IMR-90 (cell line): ENCODE measurements around the gene KCNH4. TPM values are rescaled to one million over a fixed set of nuclear protein-coding genes. Genes with fewer than 3 reads are reported as not detected.

ENCODE experiments used
- ATAC-seq: fragments of 200-7000 bp; cut with Tn5 transposase; 2 replicates; pipeline ENCODE4 v1.9.1; 2020; ENCODE audit warnings: low read depth, mild to moderate bottlenecking, moderate library complexity
- BruUV-seq: library from RNA; stranded (reverse); fragments of 400-500 nt; replicated peaks from 2 replicates; lab custom pipeline; 2021; lab: Mats Ljungman, UMichigan
- CTCF ChIA-PET: fragments of 300-600 bp; formaldehyde crosslinking; extraction: SDS; loops from one replicate; lab custom pipeline; 2021; ENCODE audit warnings: antibody characterized with exemption; lab: Yijun Ruan, JAX
- POLR2A ChIA-PET: fragments of 300-600 bp; sonication (Branson Sonifier 250); formaldehyde crosslinking; loops from one replicate; lab custom pipeline; 2022; ENCODE audit warnings: antibody characterized with exemption; ENCODE audit not compliant: unreplicated experiment; lab: Charles Lee
- DNase-seq: peaks from one replicate; pipeline ENCODE4 v3.0.0; 2013
- H2AFZ ChIP-seq: replicated peaks from 2 replicates; pipeline ENCODE3; 2013; ENCODE audit warnings: low read length, mild to moderate bottlenecking; ENCODE audit not compliant: poor library complexity
- H2AK5ac ChIP-seq: 2 replicates; pipeline ENCODE4 v1.6.1; 2013; ENCODE audit warnings: low read depth, low read length, inconsistent platforms
- H2AK9ac ChIP-seq: replicated peaks from 2 replicates; pipeline ENCODE3; 2013; ENCODE audit warnings: mild to moderate bottlenecking, low read depth, low read length, moderate library complexity; ENCODE audit not compliant: poor library complexity
- H2BK120ac ChIP-seq: 2 replicates; pipeline ENCODE4 v1.6.1; 2013; ENCODE audit warnings: low read depth, low read length, inconsistent platforms
- H2BK15ac ChIP-seq: 3 replicates; pipeline ENCODE4 v1.6.1; 2013; ENCODE audit warnings: low read depth, low read length, inconsistent platforms
- H2BK20ac ChIP-seq: 2 replicates; pipeline ENCODE4 v1.6.1; 2013; ENCODE audit warnings: low read depth, mild to moderate bottlenecking, inconsistent platforms, low read length, moderate library complexity
- H2BK5ac ChIP-seq: 2 replicates; pipeline ENCODE4 v1.6.1; 2013; ENCODE audit warnings: mild to moderate bottlenecking, low read depth, low read length, inconsistent platforms; ENCODE audit not compliant: poor library complexity, severe bottlenecking
- H3K14ac ChIP-seq: replicated peaks from 2 replicates; pipeline ENCODE4 v1.6.1; 2013; ENCODE audit warnings: low read depth, low read length, inconsistent platforms
- H3K18ac ChIP-seq: 2 replicates; pipeline ENCODE4 v1.6.1; 2013; ENCODE audit warnings: low read depth, low read length, control low read depth
- H3K23ac ChIP-seq: 2 replicates; pipeline ENCODE4 v1.6.1; 2013; ENCODE audit warnings: low read depth, low read length, inconsistent platforms
- H3K27ac ChIP-seq: 2 replicates; pipeline ENCODE4 v1.5.1; 2013; ENCODE audit warnings: mild to moderate bottlenecking, control low read depth, low read length; ENCODE audit not compliant: insufficient read depth
- H3K27me3 ChIP-seq: 2 replicates; pipeline ENCODE4 v1.6.1; 2013; ENCODE audit warnings: low read length; ENCODE audit not compliant: control insufficient read depth, insufficient read depth
- H3K36me3 ChIP-seq: 2 replicates; pipeline ENCODE4 v1.6.1; 2013; ENCODE audit warnings: low read length, mixed read lengths; ENCODE audit not compliant: control insufficient read depth, insufficient read depth
- H3K4ac ChIP-seq: 2 replicates; pipeline ENCODE4 v1.6.1; 2013; ENCODE audit warnings: low read depth, low read length, inconsistent platforms
- H3K4me1 ChIP-seq: 2 replicates; pipeline ENCODE4 v1.6.1; 2013; ENCODE audit warnings: low read length, mixed read lengths; ENCODE audit not compliant: control insufficient read depth, insufficient read depth
- H3K4me2 ChIP-seq: 2 replicates; pipeline ENCODE4 v1.6.1; 2013; ENCODE audit warnings: low read depth, mild to moderate bottlenecking, control low read depth, low read length, moderate library complexity
- H3K4me3 ChIP-seq: 2 replicates; pipeline ENCODE4 v1.5.1; 2013; ENCODE audit warnings: low read depth, mild to moderate bottlenecking, control low read depth, low read length, moderate library complexity; ENCODE audit not compliant: insufficient read depth
- H3K56ac ChIP-seq: 2 replicates; pipeline ENCODE4 v1.6.1; 2013; ENCODE audit warnings: low read length, inconsistent platforms; ENCODE audit not compliant: insufficient read depth; ENCODE audit errors: extremely low read depth
- H3K79me1 ChIP-seq, 2 experiments: 2 replicates each; pipeline ENCODE4 v1.6.1; 2013; ENCODE audit warnings: low read length in 2 of 2, inconsistent platforms in 1 of 2, low read depth in 1 of 2
- H3K9ac ChIP-seq: 2 replicates; pipeline ENCODE4 v1.6.1; 2013; ENCODE audit warnings: low read depth, low read length, control low read depth
- H3K9me1 ChIP-seq: 2 replicates; pipeline ENCODE4 v1.6.1; 2013; ENCODE audit warnings: low read length, inconsistent platforms; ENCODE audit not compliant: insufficient read depth
- H3K9me3 ChIP-seq: 2 replicates; pipeline ENCODE4 v1.6.1; 2013; ENCODE audit warnings: low read length; ENCODE audit not compliant: control insufficient read depth, insufficient read depth
- H4K20me1 ChIP-seq: 2 replicates; pipeline ENCODE4 v1.6.1; 2013; ENCODE audit warnings: low read length, inconsistent platforms; ENCODE audit not compliant: insufficient read depth
- H4K5ac ChIP-seq: 2 replicates; pipeline ENCODE4 v1.6.1; 2013; ENCODE audit warnings: mild to moderate bottlenecking, low read depth, low read length, control low read depth
- H4K8ac ChIP-seq, 2 experiments: 2 replicates each; pipeline ENCODE4 v1.6.1; 2013; ENCODE audit warnings: low read depth in 2 of 2, low read length in 2 of 2, control low read depth in 1 of 2, inconsistent platforms in 1 of 2
- H4K91ac ChIP-seq: 2 replicates; pipeline ENCODE4 v1.6.1; 2013; ENCODE audit warnings: low read depth, low read length, inconsistent platforms; ENCODE audit not compliant: insufficient read depth
- CEBPB ChIP-seq: IDR thresholded peaks from 2 replicates; pipeline ENCODE4 v1.6.1; 2012; ENCODE audit warnings: low read depth, low read length, improper control_type of control experiment
- CHD1 ChIP-seq: IDR thresholded peaks from 2 replicates; pipeline ENCODE4 v1.6.1; 2012; ENCODE audit warnings: low read depth, low read length, improper control_type of control experiment
- CTCF ChIP-seq: conservative IDR thresholded peaks from 2 replicates; pipeline ENCODE4 v1.5.1; 2012; ENCODE audit warnings: mild to moderate bottlenecking, low read depth, low read length, improper control_type of control experiment
- FOS ChIP-seq: fragments of 150-350 bp; IDR thresholded peaks from 2 replicates; pipeline ENCODE4 v1.6.1; 2016; ENCODE audit warnings: low read depth, low read length
- MAFK ChIP-seq: IDR thresholded peaks from 2 replicates; pipeline ENCODE4 v1.6.1; 2012; ENCODE audit warnings: low read depth, low read length, improper control_type of control experiment
- MAZ ChIP-seq: IDR thresholded peaks from 2 replicates; pipeline ENCODE4 v1.6.1; 2012; ENCODE audit warnings: low read depth, mild to moderate bottlenecking, low read length, improper control_type of control experiment, moderate library complexity, borderline replicate concordance
- MXI1 ChIP-seq: IDR thresholded peaks from 2 replicates; pipeline ENCODE4 v1.6.1; 2012; ENCODE audit warnings: low read depth, mild to moderate bottlenecking, low read length, moderate library complexity, borderline replicate concordance
- SMC3 ChIP-seq: fragments of 150-350 bp; IDR thresholded peaks from 2 replicates; pipeline ENCODE4 v1.6.1; 2016; ENCODE audit warnings: low read depth, mild to moderate bottlenecking, antibody characterized with exemption, low read length, moderate library complexity
- whole genome bisulfite sequencing, 2 experiments: methylation state at CpG; one replicate each; pipeline versions ENCODE4 v1.1.5 to v1.1.7; 2013; ENCODE audit warnings: missing lambda C conversion rate in 2 of 2; ENCODE audit not compliant: insufficient read length in 1 of 2; ENCODE audit errors: extremely low coverage in 2 of 2; 5-methylcytosine and 5-hydroxymethylcytosine counted together
- dilution Hi-C: fragments of 300-500 bp; cut with HindIII; formaldehyde crosslinking; loops from one replicate; pipeline ENCODE4 v1.14.3; 2018; ENCODE audit warnings: low sequenced_read_pairs; ENCODE audit not compliant: unreplicated experiment
- in situ Hi-C: fragments of 300-500 bp; cut with MboI; formaldehyde crosslinking; loops from 3 replicates; pipeline ENCODE4 v1.14.3; 2019; ENCODE audit warnings: low sequenced_read_pairs, inconsistent platforms, mixed read lengths
- intact Hi-C: fragments of 100-400 bp; cut with micrococcal nuclease; formaldehyde crosslinking; loops from 2 replicates; pipeline ENCODE4 v1.10.0; 2022
- polyA plus RNA-seq, 3 experiments: library from polyadenylated mRNA; depleted of rRNA; stranded (reverse); fragments of >200 nt; gene quantifications; 2 replicates each; pipeline ENCODE4 v1.2.3, GENCODE V29; 2012; ENCODE audit warnings: low replicate concordance in 1 of 3
- total RNA-seq: library from RNA; depleted of rRNA; stranded (reverse); fragments of >200 nt; gene quantifications from 2 replicates; pipeline ENCODE4 v1.2.3, GENCODE V29; 2012

Gene KCNH4
- total and polyA plus RNA-seq, 2 of the 4 experiments (the other 2 are of a cell fraction), result 0.03 TPM; not detected in 1

GRCh38 chr17:42179335-42179734 is 1.6 kb downstream of the KCNH4 start:
- no peak for ATAC-seq

More at GRCh38 chr17:42179335-42179734, 1.6 kb downstream of the KCNH4 start:
- Histone ChIP-seq H2BK5ac (no peak overlapping the region), H2AK5ac (no peak overlapping the region), H3K79me1 (no peaks in the 10 kb centered on the region), H4K8ac (no peak overlapping the region), H2BK15ac (no peak overlapping the region), H3K36me3 (no peaks in the 10 kb centered on the region), H3K4me1 (peaks cover 7% of the 10 kb centered on the region), H3K9me3 (no peaks in the 10 kb centered on the region), H4K5ac (no peak overlapping the region), H4K20me1 (0 out of 2 replicates have a peak, but pooled peaks cover 2% of the 10 kb centered on the region), H3K4ac (no peak overlapping the region), H4K91ac (no peak overlapping the region), H3K27me3 (peaks cover 50% of the 10 kb centered on the region), H3K4me3 (no peak overlapping the region), H2BK120ac (no peak overlapping the region), H3K14ac (no peak overlapping the region), H3K4me2 (no peak overlapping the region), H3K56ac (no peak overlapping the region), H3K18ac (no peak overlapping the region), H3K9ac (no peak overlapping the region), H3K9me1 (no peaks in the 10 kb centered on the region), H3K27ac (no peak overlapping the region), H3K23ac (no peak overlapping the region), H2BK20ac (no peak overlapping the region), H2AFZ (no peak overlapping the region), H2AK9ac (no peak overlapping the region)
- DNase-seq, result no peak
- dilution Hi-C loops, result no loop called here
- intact Hi-C loops, result no loop called here
- no peak for TF ChIP-seq CHD1
- no peak for TF ChIP-seq FOS
- no peak for TF ChIP-seq MXI1
- TF ChIP-seq MAFK, result no peak
- no peak for TF ChIP-seq MAZ
- TF ChIP-seq SMC3, result no peak
- TF ChIP-seq CTCF, result no peak
- no peak for TF ChIP-seq CEBPB
- WGBS, 2 experiments, result no CpG with 5 or more reads among the region's 1 CpG
- no TSS peak for BruUV-seq
- POLR2A ChIA-PET, result no interaction called here
- CTCF ChIA-PET, result no interaction called here
- in situ Hi-C loops, result no loop called here
